NT2/D1 (cell line): ENCODE results near the gene SHB.

ENCODE experiments used
- YY1 ChIP-seq: IDR thresholded peaks from 2 replicates; pipeline ENCODE4 v1.6.1; 2011; ENCODE audit not compliant: insufficient read length, insufficient read depth
- ZNF274 ChIP-seq: IDR thresholded peaks from 2 replicates; pipeline ENCODE4 v1.6.1; 2011; ENCODE audit warnings: mild to moderate bottlenecking, low read depth, low read length

DNA sequence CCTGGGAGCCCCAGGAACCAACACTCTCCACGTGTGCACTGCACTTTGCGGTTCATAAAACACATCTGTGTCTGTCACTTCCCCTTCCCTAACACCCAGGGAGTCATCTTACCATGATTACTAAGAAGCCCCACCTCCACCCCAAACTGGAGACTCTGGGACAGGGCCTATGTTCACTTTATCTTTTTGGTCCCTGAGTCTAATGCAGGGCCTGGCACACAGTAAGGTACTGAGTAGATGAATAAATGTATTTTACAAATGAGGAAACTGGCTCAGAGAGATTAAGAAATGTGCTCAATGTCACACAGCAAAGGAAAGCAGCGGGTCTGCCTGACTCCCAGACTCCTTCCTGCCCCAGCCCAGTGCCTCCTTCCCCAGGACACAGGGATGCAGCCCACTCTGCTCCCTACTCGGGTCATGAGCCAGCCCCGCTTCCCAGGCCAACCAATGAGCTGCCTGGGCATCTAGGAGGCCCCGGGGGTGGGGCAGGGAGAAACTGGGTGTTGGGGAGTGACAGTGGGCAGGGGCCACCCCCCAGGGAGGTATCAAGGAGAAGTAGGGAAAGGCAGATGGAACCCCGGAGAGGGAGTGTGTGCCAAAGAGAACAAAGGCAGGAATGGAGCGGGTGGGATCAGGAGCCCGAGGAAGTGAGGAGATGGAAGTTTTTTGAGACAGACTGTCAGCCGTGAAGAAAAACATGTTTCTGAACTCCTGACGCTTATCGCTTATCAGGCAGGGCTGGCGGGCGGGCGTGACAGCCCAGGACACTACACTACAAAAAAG, 30.5 kb downstream of the SHB start:
- no peak for TF ChIP-seq YY1
- no peak for TF ChIP-seq ZNF274
